Measurements from ENCODE around the gene KCNIP1.

- TF ChIP-seq POLR2AphosphoS5 (IDR thresholded peaks at IDR 0.05; ENCODE audit: borderline replicate concordance, low read depth, low read length) (no peak), EZH2 (IDR thresholded peaks at IDR 0.05) (no peak), FOXP2 (optimal IDR thresholded peaks at IDR 0.05; ENCODE audit: control extremely low read depth, extremely low read length, insufficient read depth) (no peak)
Observed at GRCh38 chr5:170469414-170469813, 34.4 kb upstream of the KCNIP1 start.
